SK-N-SH (cell line): ENCODE measurements around the gene LINGO4. TPM values are rescaled to one million over a fixed set of nuclear protein-coding genes. Genes with fewer than 3 reads are reported as not detected.

Source experiments
- CTCF ChIA-PET: fragments of 300-600, 350-600 bp; formaldehyde crosslinking; extraction: SDS; loops from one replicate; lab custom pipeline; 2021; lab: Yijun Ruan, JAX
- POLR2A ChIA-PET: fragments of 350-600 bp; sonication (Branson Sonifier 250); formaldehyde crosslinking; extraction: SDS; loops from one replicate; lab custom pipeline; 2020; ENCODE audit warnings: antibody characterized with exemption, inconsistent platforms; lab: Yijun Ruan, JAX
- DNase-seq: peaks from one replicate; pipeline ENCODE4 v3.0.0; 2012
- H2AFZ ChIP-seq: fragments of 200-600 bp; sonication (generic); 2 replicates; pipeline ENCODE4 v1.8.1; 2016; ENCODE audit warnings: antibody characterized with exemption, mild to moderate bottlenecking, low read depth
- H3F3A ChIP-seq: fragments of 200-600 bp; sonication (generic); replicated peaks from 2 replicates; pipeline ENCODE3; 2016; ENCODE audit warnings: antibody characterized with exemption, mild to moderate bottlenecking; ENCODE audit not compliant: insufficient read depth
- H3K27ac ChIP-seq, 2 experiments: fragments of 200-500 bp in 1 of 2; fragments of 200-600 bp in 1 of 2; sonication (Bioruptor generic) in 1 of 2; sonication (generic), shearing (Covaris generic) in 1 of 2; 2 replicates each; pipeline versions ENCODE4 v1.5.1 to v1.6.1; 2014 to 2016; ENCODE audit warnings: low read depth in 2 of 2, inconsistent platforms in 1 of 2, low read length in 1 of 2, mild to moderate bottlenecking in 1 of 2, mixed read lengths in 1 of 2
- H3K27me3 ChIP-seq: fragments of 200-600 bp; sonication (generic), shearing (Covaris generic); 2 replicates; pipeline ENCODE4 v1.6.1; 2016; ENCODE audit warnings: mixed run types; ENCODE audit not compliant: insufficient read depth
- H3K36me3 ChIP-seq, 2 experiments: fragments of 200-500 bp in 1 of 2; fragments of 200-600 bp in 1 of 2; sonication (Bioruptor generic) in 1 of 2; sonication (generic) in 1 of 2; replicated peaks in 1 of 2; 2 replicates each; pipeline versions ENCODE3 to v1.5.1; 2014 to 2016; ENCODE audit warnings: low read length in 1 of 2, mild to moderate bottlenecking in 1 of 2; ENCODE audit not compliant: insufficient read depth in 2 of 2, control insufficient read depth in 1 of 2
- H3K4me1 ChIP-seq, 2 experiments: fragments of 200-500 bp in 1 of 2; fragments of 200-600 bp in 1 of 2; sonication (Bioruptor generic) in 1 of 2; sonication (generic), shearing (Covaris generic) in 1 of 2; 2 replicates each; pipeline versions ENCODE4 v1.5.1 to v1.6.1; 2014 to 2016; ENCODE audit warnings: low read depth in 1 of 2, low read length in 1 of 2, mixed run types in 1 of 2; ENCODE audit not compliant: insufficient read depth in 2 of 2, control insufficient read depth in 1 of 2
- H3K4me2 ChIP-seq: fragments of 200-600 bp; sonication (generic), shearing (Covaris generic); 2 replicates; pipeline ENCODE4 v1.6.1; 2017; ENCODE audit warnings: mixed run types
- H3K4me3 ChIP-seq, 2 experiments: fragments of 200-500 bp in 1 of 2; fragments of 200-600 bp in 1 of 2; sonication (Bioruptor generic) in 1 of 2; sonication (generic), shearing (Covaris generic) in 1 of 2; 2 replicates each; pipeline versions ENCODE4 v1.5.1 to v1.8.1; 2014 to 2016; ENCODE audit warnings: low read depth in 2 of 2, inconsistent platforms in 1 of 2, low read length in 1 of 2, mild to moderate bottlenecking in 1 of 2, mixed read lengths in 1 of 2, moderate library complexity in 1 of 2
- H3K79me2 ChIP-seq: fragments of 200-600 bp; sonication (generic); 2 replicates; pipeline ENCODE4 v1.8.1; 2017; ENCODE audit warnings: mild to moderate bottlenecking; ENCODE audit not compliant: insufficient read depth
- H3K9ac ChIP-seq: fragments of 200-600 bp; sonication (generic); 2 replicates; pipeline ENCODE4 v1.6.1; 2017; ENCODE audit warnings: mixed run types
- H3K9me2 ChIP-seq: fragments of 200-600 bp; sonication (generic); 2 replicates; pipeline ENCODE4 v1.6.1; 2017; ENCODE audit warnings: mixed run types
- H3K9me3 ChIP-seq: fragments of 200-600 bp; sonication (generic); 2 replicates; pipeline ENCODE4 v1.6.1; 2017; ENCODE audit warnings: mixed run types, mild to moderate bottlenecking, moderate library complexity
- H4K20me1 ChIP-seq: fragments of 200-600 bp; sonication (generic); 2 replicates; pipeline ENCODE4 v1.6.1; 2017; ENCODE audit warnings: mild to moderate bottlenecking, mixed run types; ENCODE audit not compliant: insufficient read depth
- ELF1 ChIP-seq: IDR thresholded peaks from 2 replicates; pipeline ENCODE4 v1.4.0; 2012
- EP300 ChIP-seq, 2 experiments: IDR thresholded peaks; 2 replicates each; pipeline versions ENCODE4 v1.4.0 to v1.6.1; 2012; ENCODE audit warnings: borderline replicate concordance in 1 of 2, low read depth in 1 of 2, low read length in 1 of 2
- EZH2phosphoT487 ChIP-seq: fragments of 200-600 bp; sonication (generic); IDR thresholded peaks from 2 replicates; pipeline ENCODE4 v1.6.1; 2017; ENCODE audit warnings: low read depth, mixed run types, mild to moderate bottlenecking, antibody characterized with exemption, moderate library complexity, borderline replicate concordance
- FOSL2 ChIP-seq: IDR thresholded peaks from 2 replicates; pipeline ENCODE4 v1.4.0; 2012; ENCODE audit warnings: low read depth, mild to moderate bottlenecking, moderate library complexity, borderline replicate concordance
- GABPA ChIP-seq: IDR thresholded peaks from 2 replicates; pipeline ENCODE4 v1.4.0; 2012; ENCODE audit warnings: low read depth, mild to moderate bottlenecking
- GATA2 ChIP-seq: sonication (generic); formaldehyde crosslinking; IDR thresholded peaks from 2 replicates; pipeline ENCODE4 v1.5.0; 2020; ENCODE audit warnings: mild to moderate bottlenecking, missing genetic modification reagents
- IRF3 ChIP-seq: fragments of 150-350 bp; IDR thresholded peaks from 2 replicates; pipeline ENCODE4 v1.6.1; 2016; ENCODE audit warnings: mild to moderate bottlenecking, low read depth, low read length
- JUND ChIP-seq: IDR thresholded peaks from 2 replicates; pipeline ENCODE4 v1.4.0; 2012
- NFIC ChIP-seq: IDR thresholded peaks from 2 replicates; pipeline ENCODE4 v1.4.0; 2012; ENCODE audit warnings: borderline replicate concordance
- NRF1 ChIP-seq: IDR thresholded peaks from 2 replicates; pipeline ENCODE4 v1.6.1; 2012; ENCODE audit warnings: low read depth, mild to moderate bottlenecking, low read length
- RAD21 ChIP-seq: IDR thresholded peaks from 2 replicates; pipeline ENCODE4 v1.6.1; 2012; ENCODE audit warnings: mild to moderate bottlenecking, low read length
- TAF1 ChIP-seq: IDR thresholded peaks from 2 replicates; pipeline ENCODE4 v1.6.1; 2012; ENCODE audit warnings: low read depth, mild to moderate bottlenecking, low read length, moderate library complexity, borderline replicate concordance
- TEAD4 ChIP-seq: IDR thresholded peaks from 2 replicates; pipeline ENCODE4 v1.4.0; 2012; ENCODE audit warnings: mild to moderate bottlenecking, borderline replicate concordance; ENCODE audit not compliant: insufficient read depth
- WGBS: methylation state at CpG from one replicate; pipeline ENCODE4 v1.1.6; 2017; ENCODE audit warnings: low lambda C conversion rate; 5-methylcytosine and 5-hydroxymethylcytosine counted together
- polyA plus RNA-seq, 3 experiments: library from polyadenylated mRNA; depleted of rRNA; stranded (reverse); fragments of >200 nt; gene quantifications; 2 replicates each; pipeline ENCODE4 v1.2.3, GENCODE V29; 2012
- TF ChIP-seq, protein P1 (sequence below): fragments of 200-600 bp; sonication (generic); IDR thresholded peaks from 2 replicates; pipeline ENCODE4 v1.6.1; 2017; ENCODE audit warnings: antibody characterized with exemption, mild to moderate bottlenecking, moderate library complexity

Gene LINGO4
- polyA plus RNA-seq, 1 of the 3 experiments (the other 2 are of a cell fraction), result not detected

- TF ChIP-seq NFIC (peak; percentile 79), NRF1 (no peak), FOSL2 (no peak)
Observed at GRCh38 chr1:151820940-151821339, 15.7 kb upstream of the LINGO4 start (continued).

DNA sequence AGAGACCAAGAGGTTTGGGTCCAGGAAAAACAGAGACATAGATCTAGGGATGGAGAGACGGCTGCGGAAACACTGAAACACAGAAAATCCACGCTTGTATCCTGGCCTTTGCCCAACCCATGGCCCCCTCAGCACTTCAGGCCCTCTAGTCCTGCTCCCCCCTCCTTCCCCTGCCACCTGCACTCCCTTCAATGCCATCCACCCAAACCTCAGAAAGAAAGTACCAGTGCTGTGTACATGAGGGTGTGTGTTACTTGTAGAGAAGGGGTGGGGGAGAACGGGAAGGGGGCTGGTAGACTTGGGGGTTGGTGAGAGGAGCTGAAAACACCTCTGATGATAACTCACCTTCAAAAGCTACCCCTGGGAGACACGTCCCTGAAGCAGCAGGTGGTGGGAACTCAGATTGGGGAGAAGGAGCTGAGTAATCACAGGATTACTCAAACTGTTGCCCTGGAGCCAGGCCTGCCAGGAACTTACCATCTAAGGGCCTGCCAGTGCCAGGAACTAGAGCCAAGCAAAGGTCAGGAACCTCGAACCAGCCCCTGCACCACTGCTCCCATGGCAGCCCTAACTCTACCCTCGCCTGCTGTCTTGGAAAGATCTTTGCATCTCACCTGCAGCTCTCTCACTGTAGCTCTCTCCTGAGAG, 14.9 kb upstream of the LINGO4 start:
- Histone ChIP-seq H3K9ac (no peak overlapping the region), H3K27ac (peak overlapping the region in 1 of 2 experiments; percentile 81; a peak in 2 of 4 replicates), H3K4me1 (peaks cover 0 to 50% of the 10 kb centered on the region in 2 experiments; a peak in 2 of 4 replicates), H3K27me3 (peaks cover 7% of the 10 kb centered on the region; the same call in 1 of the 2 replicates), H2AFZ (no peak overlapping the region), H3K36me3 (no peaks in the 10 kb centered on the region), H3K9me3 (no peaks in the 10 kb centered on the region), H3F3A (no peaks in the 10 kb centered on the region), H4K20me1 (no peaks in the 10 kb centered on the region), H3K9me2 (no peaks in the 10 kb centered on the region), H3K4me2 (no peak overlapping the region), H3K79me2 (no peaks in the 10 kb centered on the region), H3K4me3 (no peak overlapping the region)
- ChIA-PET POLR2A (interaction anchor here (0.8 to 2.2 kb wide), 7 partner anchors 10 to 538 kb away, joined by 3 to 23 read pairs (median 4); partner anchors contain the start of genes MRPL9, TDRKH and ZNF687), CTCF (interaction anchor here (0.7 to 7.8 kb wide), 9 partner anchors 9 to 227 kb away, joined by 3 to 46 read pairs (median 5); partner anchors contain the start of gene TDRKH)
- WGBS, result 53% methylated on average over 5 of the region's 7 CpGs
- no peak for TF ChIP-seq ELF1
- TF ChIP-seq RAD21, result no peak
- no peak for TF ChIP-seq GATA2 (CRISPR knock-in tag)
- TF ChIP-seq IRF3, result no peak
- TF ChIP-seq EP300 (IDR thresholded peaks at IDR 0.05; ENCODE audit: borderline replicate concordance in 1 of 2, low read depth in 1 of 2, low read length in 1 of 2), result no peak
- TF ChIP-seq NRF1, result no peak
- TF ChIP-seq FOSL2, result no peak
- TF ChIP-seq NFIC, result no peak
- TF ChIP-seq EZH2phosphoT487, result no peak
- no peak for TF ChIP-seq JUND
- TF ChIP-seq, protein P1, sequence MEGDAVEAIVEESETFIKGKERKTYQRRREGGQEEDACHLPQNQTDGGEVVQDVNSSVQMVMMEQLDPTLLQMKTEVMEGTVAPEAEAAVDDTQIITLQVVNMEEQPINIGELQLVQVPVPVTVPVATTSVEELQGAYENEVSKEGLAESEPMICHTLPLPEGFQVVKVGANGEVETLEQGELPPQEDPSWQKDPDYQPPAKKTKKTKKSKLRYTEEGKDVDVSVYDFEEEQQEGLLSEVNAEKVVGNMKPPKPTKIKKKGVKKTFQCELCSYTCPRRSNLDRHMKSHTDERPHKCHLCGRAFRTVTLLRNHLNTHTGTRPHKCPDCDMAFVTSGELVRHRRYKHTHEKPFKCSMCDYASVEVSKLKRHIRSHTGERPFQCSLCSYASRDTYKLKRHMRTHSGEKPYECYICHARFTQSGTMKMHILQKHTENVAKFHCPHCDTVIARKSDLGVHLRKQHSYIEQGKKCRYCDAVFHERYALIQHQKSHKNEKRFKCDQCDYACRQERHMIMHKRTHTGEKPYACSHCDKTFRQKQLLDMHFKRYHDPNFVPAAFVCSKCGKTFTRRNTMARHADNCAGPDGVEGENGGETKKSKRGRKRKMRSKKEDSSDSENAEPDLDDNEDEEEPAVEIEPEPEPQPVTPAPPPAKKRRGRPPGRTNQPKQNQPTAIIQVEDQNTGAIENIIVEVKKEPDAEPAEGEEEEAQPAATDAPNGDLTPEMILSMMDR, result no peak
- TF ChIP-seq TEAD4, result no peak
- TF ChIP-seq GABPA, result no peak
- TF ChIP-seq TAF1, result no peak
- no peak for DNase-seq
